ENCODE data around the gene CKAP5.

Gene CKAP5

GRCh38 chr11:46845740-46846509, at the start of gene CKAP5:
Gene CKAP5, minus strand, starts transcription at chr11:46846280. Its CDS starts 25,049 bp downstream, at chr11:46821231.
- DNase-seq = peak; percentile 94

GRCh38 chr11:46895821-46896220, 49.7 kb upstream of the CKAP5 start:
- no peak for DNase-seq

GRCh38 chr11:46894961-46895360, 48.9 kb upstream of the CKAP5 start:
- DNase-seq = no peak

GRCh38 chr11:46894506-46894905, 48.4 kb upstream of the CKAP5 start:
- DNase-seq = no peak

- DNase-seq = no peak
Measured at GRCh38 chr11:46892838-46893237, 46.8 kb upstream of the CKAP5 start.

GRCh38 chr11:46892109-46892508, 46.0 kb upstream of the CKAP5 start:
- DNase-seq = no peak

- DNase-seq = no peak
Measured at GRCh38 chr11:46890665-46891064, 44.6 kb upstream of the CKAP5 start.

GRCh38 chr11:46889689-46890475, 43.8 kb upstream of the CKAP5 start:
- peak; percentile 73 for DNase-seq

GRCh38 chr11:46889251-46889650, 43.2 kb upstream of the CKAP5 start:
- DNase-seq = no peak

GRCh38 chr11:46888636-46889035, 42.6 kb upstream of the CKAP5 start:
- DNase-seq = no peak

- no peak for DNase-seq
Measured at GRCh38 chr11:46886211-46886610, 40.1 kb upstream of the CKAP5 start.

- DNase-seq = no peak
Measured at GRCh38 chr11:46879056-46879585, 33.0 kb upstream of the CKAP5 start.

- no peak for DNase-seq
Measured at GRCh38 chr11:46877580-46877979, 31.5 kb upstream of the CKAP5 start.

- DNase-seq = no peak
Measured at GRCh38 chr11:46876471-46876870, 30.4 kb upstream of the CKAP5 start.

GRCh38 chr11:46874586-46874985, 28.5 kb upstream of the CKAP5 start:
- DNase-seq = no peak

- DNase-seq = no peak
Measured at GRCh38 chr11:46868912-46869311, 22.8 kb upstream of the CKAP5 start.

- DNase-seq = no peak
Measured at GRCh38 chr11:46865340-46865739, 19.3 kb upstream of the CKAP5 start.

GRCh38 chr11:46860218-46860617, 14.1 kb upstream of the CKAP5 start:
- no peak for DNase-seq

GRCh38 chr11:46858920-46859546, 13.0 kb upstream of the CKAP5 start:
- no peak for DNase-seq

- no peak for DNase-seq
Measured at GRCh38 chr11:46857666-46858065, 11.6 kb upstream of the CKAP5 start.

- DNase-seq = no peak
Measured at GRCh38 chr11:46856605-46857343, 10.7 kb upstream of the CKAP5 start.

- DNase-seq = no peak
Measured at GRCh38 chr11:46855863-46856262, 9.8 kb upstream of the CKAP5 start.

- no peak for DNase-seq
Measured at GRCh38 chr11:46855167-46855566, 9.1 kb upstream of the CKAP5 start.

Data from 8988T (cell line).